ENCODE data around the gene TPCN2. TPM values are rescaled to one million over a fixed set of nuclear protein-coding genes. Genes with fewer than 3 reads are reported as not detected.
A peak's percentile ranks its signal among the peaks of the same experiment; 100 is the strongest.
"Not testable (repeated sequence)": the region's sequence is repeated elsewhere in the genome, so short reads cannot be mapped to it uniquely, and the experiment has no call there.

TPCN2 gene
- total RNA-seq, 1 donor from 2014 or later, result 14.2 TPM

GRCh38 chr11:69137151-69137844 is 88.6 kb downstream of the TPCN2 start:
- TF ChIP-seq CTCF (conservative IDR thresholded peaks at IDR 0.05), result no peak
- H3K27ac Mint-ChIP-seq (ENCODE audit: unreplicated experiment), result no peak overlapping the region
- H3K27me3 Mint-ChIP-seq (ENCODE audit: low read depth), result no peaks in the 10 kb centered on the region

GRCh38 chr11:69138265-69138664 is 89.5 kb downstream of the TPCN2 start:
- H3K9me3 Mint-ChIP-seq, result peaks cover 3% of the 10 kb centered on the region
- no peaks in the 10 kb centered on the region for H3K27me3 Mint-ChIP-seq (ENCODE audit: low read depth)
- no peak overlapping the region for H3K4me3 Mint-ChIP-seq

More at GRCh38 chr11:69137151-69137844, 88.6 kb downstream of the TPCN2 start:
- Mint-ChIP-seq H3K9me3 (peaks cover 5% of the 10 kb centered on the region), H3K4me1 (peaks cover 25% of the 10 kb centered on the region), H3K4me3 (no peak overlapping the region), H3K36me3 (ENCODE audit: low read depth) (peaks cover 7% of the 10 kb centered on the region)
- DNase-seq (ENCODE audit: low read depth, low spot score), result no peak

GRCh38 chr11:69140161-69140560 is 91.4 kb downstream of the TPCN2 start:
- H3K9me3 Mint-ChIP-seq; H3K27ac Mint-ChIP-seq (ENCODE audit: unreplicated experiment); DNase-seq (ENCODE audit: low read depth, low spot score); H3K4me3 Mint-ChIP-seq; H3K36me3 Mint-ChIP-seq (ENCODE audit: low read depth); H3K27me3 Mint-ChIP-seq (ENCODE audit: low read depth): not testable (repeated sequence)
- peaks cover 22% of the 10 kb centered on the region for H3K4me1 Mint-ChIP-seq

More at GRCh38 chr11:69138265-69138664, 89.5 kb downstream of the TPCN2 start:
- H3K4me1 Mint-ChIP-seq, result peaks cover 25% of the 10 kb centered on the region
- H3K36me3 Mint-ChIP-seq (ENCODE audit: low read depth), result peaks cover 3% of the 10 kb centered on the region
- no peak for TF ChIP-seq CTCF (conservative IDR thresholded peaks at IDR 0.05)
- peak overlapping the region; percentile 43 for H3K27ac Mint-ChIP-seq (ENCODE audit: unreplicated experiment)
- no peak for DNase-seq (ENCODE audit: low read depth, low spot score)

GRCh38 chr11:69140635-69141034 is 91.9 kb downstream of the TPCN2 start:
- Mint-ChIP-seq H3K4me3 (no peak overlapping the region), H3K27me3 (ENCODE audit: low read depth) (no peaks in the 10 kb centered on the region), H3K36me3 (ENCODE audit: low read depth) (peaks cover 6% of the 10 kb centered on the region), H3K27ac (ENCODE audit: unreplicated experiment) (no peak overlapping the region), H3K4me1 (peaks cover 18% of the 10 kb centered on the region), H3K9me3 (no peaks in the 10 kb centered on the region)
- no peak for TF ChIP-seq CTCF (conservative IDR thresholded peaks at IDR 0.05)
- DNase-seq (ENCODE audit: low read depth, low spot score), result no peak

GRCh38 chr11:69141742-69142141 is 93.0 kb downstream of the TPCN2 start:
- no peak overlapping the region for H3K27ac Mint-ChIP-seq (ENCODE audit: unreplicated experiment)
- H3K4me3 Mint-ChIP-seq, result no peak overlapping the region
- peaks cover 10% of the 10 kb centered on the region for H3K4me1 Mint-ChIP-seq
- H3K36me3 Mint-ChIP-seq (ENCODE audit: low read depth), result peaks cover 6% of the 10 kb centered on the region
- DNase-seq (ENCODE audit: low read depth, low spot score), result no peak
- no peaks in the 10 kb centered on the region for H3K27me3 Mint-ChIP-seq (ENCODE audit: low read depth)
- no peak for TF ChIP-seq CTCF (conservative IDR thresholded peaks at IDR 0.05)
- H3K9me3 Mint-ChIP-seq, result peaks cover 3% of the 10 kb centered on the region

GRCh38 chr11:69142895-69143294 is 94.2 kb downstream of the TPCN2 start:
- H3K27me3 Mint-ChIP-seq (ENCODE audit: low read depth), result no peaks in the 10 kb centered on the region
- no peak overlapping the region for H3K4me3 Mint-ChIP-seq
- peaks cover 10% of the 10 kb centered on the region for H3K4me1 Mint-ChIP-seq
- peaks cover 3% of the 10 kb centered on the region for H3K9me3 Mint-ChIP-seq
- peaks cover 6% of the 10 kb centered on the region for H3K36me3 Mint-ChIP-seq (ENCODE audit: low read depth)
- no peak for DNase-seq (ENCODE audit: low read depth, low spot score)
- no peak for TF ChIP-seq CTCF (conservative IDR thresholded peaks at IDR 0.05)
- no peak overlapping the region for H3K27ac Mint-ChIP-seq (ENCODE audit: unreplicated experiment)

All from neural crest cell (in vitro differentiated cells).